SK-N-MC (cell line): ENCODE data around the gene DAB1.

Experiments used
- EZH2 ChIP-seq: fragments of 200-600 bp; sonication (generic); IDR thresholded peaks from one replicate; pipeline ENCODE4 v1.6.1; 2017; ENCODE audit warnings: antibody characterized with exemption
- FOXP2 ChIP-seq: optimal IDR thresholded peaks from 2 replicates; pipeline ENCODE3; 2011; ENCODE audit warnings: mild to moderate bottlenecking, moderate library complexity; ENCODE audit not compliant: insufficient read depth; ENCODE audit errors: extremely low read length, control extremely low read depth
- POLR2AphosphoS5 ChIP-seq: IDR thresholded peaks from 2 replicates; pipeline ENCODE4 v1.6.1; 2012; ENCODE audit warnings: mild to moderate bottlenecking, low read depth, low read length, borderline replicate concordance

GRCh38 chr1:57082711-57083439 lies 341.0 kb downstream of the DAB1 start:
- no peak for TF ChIP-seq EZH2
- no peak for TF ChIP-seq POLR2AphosphoS5
- TF ChIP-seq FOXP2 = no peak
